H1 (cell line): Measurements from ENCODE around the gene GADL1. TPM values are rescaled to one million over a fixed set of nuclear protein-coding genes. Genes with fewer than 3 reads are reported as not detected.

ENCODE experiments used
- CTCF ChIA-PET: fragments of 300-600 bp; sonication (Branson Sonifier 250); formaldehyde crosslinking; loops from one replicate; lab custom pipeline; 2021; ENCODE audit not compliant: partially characterized antibody; lab: Charles Lee
- POLR2A ChIA-PET: fragments of 300-600 bp; sonication (Branson Sonifier 250); formaldehyde crosslinking; loops from one replicate; lab custom pipeline; 2021; ENCODE audit warnings: inconsistent platforms; ENCODE audit not compliant: partially characterized antibody; lab: Charles Lee
- DNase-seq, 2 experiments: peaks; one replicate each; pipeline versions ENCODE4 v3.0.0 to v3.0.0-alpha.2; 2010 to 2022; ENCODE audit warnings: low spot score in 2 of 2, low read depth in 1 of 2, mixed read lengths in 1 of 2
- FAIRE-seq: peaks from 2 replicates; lab custom pipeline; 2011; peaks lifted over from hg19 to GRCh38; lab: Jason Lieb, UNC
- H2AFZ ChIP-seq: 2 replicates; pipeline ENCODE4 v1.8.1; 2012; ENCODE audit warnings: low read length, inconsistent platforms
- H2AK5ac ChIP-seq: 2 replicates; pipeline ENCODE4 v1.6.1; 2013; ENCODE audit warnings: low read depth, low read length
- H2BK120ac ChIP-seq: replicated peaks from 2 replicates; pipeline ENCODE3; 2013; ENCODE audit warnings: low read depth, low read length, inconsistent platforms
- H2BK12ac ChIP-seq: 2 replicates; pipeline ENCODE4 v1.6.1; 2013; ENCODE audit warnings: low read depth, low read length
- H2BK15ac ChIP-seq: 2 replicates; pipeline ENCODE4 v1.6.1; 2013; ENCODE audit warnings: low read length
- H2BK20ac ChIP-seq: 2 replicates; pipeline ENCODE4 v1.6.1; 2013; ENCODE audit warnings: low read length
- H2BK5ac ChIP-seq: 2 replicates; pipeline ENCODE4 v1.6.1; 2013; ENCODE audit warnings: low read depth, low read length
- H3K14ac ChIP-seq: 2 replicates; pipeline ENCODE4 v1.6.1; 2013; ENCODE audit warnings: inconsistent platforms; ENCODE audit not compliant: insufficient read length
- H3K18ac ChIP-seq: 2 replicates; pipeline ENCODE4 v1.6.1; 2013; ENCODE audit warnings: low read length; ENCODE audit errors: extremely low read depth
- H3K23ac ChIP-seq: 2 replicates; pipeline ENCODE4 v1.6.1; 2013; ENCODE audit warnings: inconsistent platforms; ENCODE audit not compliant: insufficient read length
- H3K23me2 ChIP-seq: 2 replicates; pipeline ENCODE4 v1.6.1; 2013; ENCODE audit warnings: low read depth, low read length
- H3K27ac ChIP-seq: 2 replicates; pipeline ENCODE4 v1.6.1; 2011; ENCODE audit warnings: low read depth, low read length, inconsistent platforms
- H3K27me3 ChIP-seq, 4 experiments: replicated peaks in 1 of 4; 1 replicate in 1 of 4; 2 replicates in 3 of 4; pipeline versions ENCODE4 v1.6.1 to v1.8.1; 2011 to 2013; ENCODE audit warnings: low read length in 3 of 4, mild to moderate bottlenecking in 3 of 4, inconsistent platforms in 2 of 4, mixed read lengths in 2 of 4, moderate library complexity in 1 of 4; ENCODE audit not compliant: control insufficient read depth in 3 of 4, insufficient read depth in 3 of 4; ENCODE audit errors: extremely low read depth in 1 of 4
- H3K36me3 ChIP-seq, 4 experiments: 2 replicates each; pipeline versions ENCODE4 v1.6.1 to v1.8.1; 2011 to 2013; ENCODE audit warnings: mild to moderate bottlenecking in 4 of 4, low read length in 3 of 4, moderate library complexity in 2 of 4, control low read depth in 1 of 4, inconsistent platforms in 1 of 4; ENCODE audit not compliant: insufficient read depth in 4 of 4, control insufficient read depth in 2 of 4
- H3K4ac ChIP-seq: replicated peaks from 2 replicates; pipeline ENCODE3; 2013; ENCODE audit warnings: low read length, low read depth, mixed read lengths, inconsistent platforms; ENCODE audit not compliant: insufficient read length
- H3K4me1 ChIP-seq, 4 experiments: replicated peaks in 1 of 4; 1 replicate in 1 of 4; 2 replicates in 3 of 4; pipeline versions ENCODE4 v1.6.1 to v1.8.1; 2011 to 2013; ENCODE audit warnings: low read length in 3 of 4, inconsistent platforms in 2 of 4, mixed read lengths in 1 of 4; ENCODE audit not compliant: insufficient read depth in 4 of 4, control insufficient read depth in 3 of 4
- H3K4me2 ChIP-seq, 2 experiments: 2 replicates each; pipeline versions ENCODE4 v1.6.1 to v1.8.1; 2011 to 2013; ENCODE audit warnings: low read depth in 2 of 2, low read length in 2 of 2, control low read depth in 1 of 2, inconsistent platforms in 1 of 2, mild to moderate bottlenecking in 1 of 2; ENCODE audit not compliant: insufficient read depth in 1 of 2
- H3K4me3 ChIP-seq, 4 experiments: fragments of 200-600, 300-600 bp in 1 of 4; sonication (generic), shearing (Covaris generic), sonication (Bioruptor Twin) in 1 of 4; 2 replicates each; pipeline versions ENCODE4 v1.5.1 to v1.8.1; 2011 to 2016; ENCODE audit warnings: low read length in 4 of 4, low read depth in 3 of 4, control low read depth in 2 of 4, inconsistent platforms in 2 of 4, mild to moderate bottlenecking in 2 of 4, mixed read lengths in 1 of 4, moderate library complexity in 1 of 4; ENCODE audit not compliant: insufficient read depth in 2 of 4; ENCODE audit errors: extremely low read depth in 1 of 4
- H3K56ac ChIP-seq: replicated peaks from 2 replicates; pipeline ENCODE3; 2013; ENCODE audit warnings: low read depth, mild to moderate bottlenecking, mixed read lengths, low read length, inconsistent platforms; ENCODE audit not compliant: insufficient read length
- H3K79me1 ChIP-seq: 2 replicates; pipeline ENCODE4 v1.6.1; 2013; ENCODE audit warnings: low read depth, low read length, control low read depth
- H3K79me2 ChIP-seq, 2 experiments: 2 replicates each; pipeline versions ENCODE4 v1.6.1 to v1.8.1; 2012 to 2013; ENCODE audit warnings: low read length in 2 of 2, mild to moderate bottlenecking in 2 of 2, inconsistent platforms in 1 of 2; ENCODE audit not compliant: insufficient read depth in 2 of 2, control insufficient read depth in 1 of 2
- H3K9ac ChIP-seq, 4 experiments: replicated peaks in 1 of 4; 1 replicate in 1 of 4; 2 replicates in 3 of 4; pipeline versions ENCODE4 v1.6.1 to v1.8.1; 2011 to 2013; ENCODE audit warnings: low read depth in 3 of 4, low read length in 3 of 4, control low read depth in 2 of 4, mild to moderate bottlenecking in 2 of 4, moderate library complexity in 2 of 4, inconsistent platforms in 1 of 4; ENCODE audit errors: extremely low read depth in 1 of 4
- H3K9me3 ChIP-seq, 2 experiments: 2 replicates each; pipeline versions ENCODE4 v1.6.1 to v1.8.1; 2012 to 2013; ENCODE audit warnings: mild to moderate bottlenecking in 2 of 2, moderate library complexity in 2 of 2, control low read depth in 1 of 2, inconsistent platforms in 1 of 2, low read depth in 1 of 2, low read length in 1 of 2, mixed read lengths in 1 of 2; ENCODE audit not compliant: insufficient read depth in 2 of 2
- H4K20me1 ChIP-seq, 2 experiments: replicated peaks in 1 of 2; 2 replicates each; pipeline versions ENCODE3 to v1.8.1; 2011 to 2013; ENCODE audit warnings: inconsistent platforms in 2 of 2, low read length in 2 of 2, mild to moderate bottlenecking in 1 of 2; ENCODE audit not compliant: insufficient read depth in 2 of 2, control insufficient read depth in 1 of 2
- H4K5ac ChIP-seq: 2 replicates; pipeline ENCODE4 v1.6.1; 2013; ENCODE audit warnings: low read length, low read depth, mixed read lengths, inconsistent platforms; ENCODE audit not compliant: insufficient read length
- H4K8ac ChIP-seq: 2 replicates; pipeline ENCODE4 v1.8.0; 2013; ENCODE audit warnings: mild to moderate bottlenecking, moderate library complexity, low read length, inconsistent platforms; ENCODE audit not compliant: insufficient read depth; ENCODE audit errors: extremely low read depth
- H4K91ac ChIP-seq: replicated peaks from 2 replicates; pipeline ENCODE3; 2013; ENCODE audit warnings: low read length, mixed read lengths, inconsistent platforms; ENCODE audit not compliant: insufficient read length
- WGBS, 2 experiments: shearing (Covaris generic) in 1 of 2; methylation state at CpG; one replicate each; pipeline versions ENCODE4 v1.1.6 to v1.1.7; 2013 to 2015; ENCODE audit warnings: low lambda C conversion rate in 2 of 2, mixed read lengths in 2 of 2, inconsistent platforms in 1 of 2, low coverage in 1 of 2, missing lambda C conversion rate in 1 of 2; ENCODE audit not compliant: insufficient replicate concordance in 2 of 2, insufficient coverage in 1 of 2, insufficient read length in 1 of 2; ENCODE audit errors: extremely low coverage in 1 of 2, missing lambda C conversion rate in 1 of 2; 5-methylcytosine and 5-hydroxymethylcytosine counted together
- polyA plus RNA-seq, 7 experiments: library from polyadenylated mRNA; depleted of rRNA in 3 of 7; stranded (reverse) in 5 of 7; unstranded in 2 of 7; fragments of >200 nt in 5 of 7; fragments of 200-250 nt in 2 of 7; gene quantifications; 1 replicate in 5 of 7; 2 replicates in 1 of 7; 4 replicates in 1 of 7; pipeline versions ENCODE4 v1.2.1 to v1.2.3, GENCODE V29; 2011 to 2013; ENCODE audit warnings: missing spikeins in 2 of 7, mixed read lengths in 2 of 7
- total RNA-seq: library from RNA; stranded (reverse); fragmentation: NEBNext Ultra II Directional; extraction: Animal tissue kit (Norgen Biotek cat#: 25700); gene quantifications from 2 replicates; pipeline ENCODE4 v1.2.1, GENCODE V29; 2021

GADL1 gene
- total and polyA plus RNA-seq, 2 of the 8 experiments (the other 6 are each of a cell fraction or from before 2014, with no cell fraction given) = 0.03 to 0.30 TPM

- H3K4ac ChIP-seq = no peak overlapping the region
- no peak overlapping the region for H2AFZ ChIP-seq
- H2BK20ac ChIP-seq = no peak overlapping the region
- no peak overlapping the region for H4K8ac ChIP-seq
- H3K27me3 ChIP-seq = no peaks in the 10 kb centered on the region
- no peak for FAIRE-seq
- no peaks in the 10 kb centered on the region for H3K79me2 ChIP-seq
- no peak overlapping the region for H4K5ac ChIP-seq
- H3K36me3 ChIP-seq = peaks cover 0 to 3% (median 0%) of the 10 kb centered on the region in 4 experiments; a peak in 2 of 8 replicates
- H2BK15ac ChIP-seq = no peak overlapping the region
- WGBS, 2 experiments = 82% methylated on average over 3 of the region's 3 CpGs; no CpG with 5 or more reads in 1 of the 2 experiments
- H3K27ac ChIP-seq = no peak overlapping the region
- H3K14ac ChIP-seq = no peak overlapping the region
- no peak for DNase-seq
- H2BK120ac ChIP-seq = no peak overlapping the region
- no peak overlapping the region for H3K56ac ChIP-seq
- H3K4me1 ChIP-seq = peaks cover 0 to 13% (median 5%) of the 10 kb centered on the region in 4 experiments; a peak in 5 of 7 replicates
- H3K9me3 ChIP-seq = no peaks in the 10 kb centered on the region
- POLR2A ChIA-PET = interaction anchor here (0.8 kb wide), 1 partner anchor 90 kb away, joined by 4 read pairs; the partner anchor contains the start of gene TGFBR2
- H4K20me1 ChIP-seq = no peaks in the 10 kb centered on the region
- no peak overlapping the region for H3K4me3 ChIP-seq
- H4K91ac ChIP-seq = no peak overlapping the region
- H3K9ac ChIP-seq = no peak overlapping the region
- H3K18ac ChIP-seq = no peak overlapping the region
- no peak overlapping the region for H3K23ac ChIP-seq
- H3K4me2 ChIP-seq = no peak overlapping the region
- H2BK5ac ChIP-seq = no peak overlapping the region; the same call in 1 of the 2 replicates
- CTCF ChIA-PET = interaction anchor here (0.6 to 6.3 kb wide), 15 partner anchors 9 to 654 kb away, joined by 3 to 60 read pairs (median 3); no protein-coding TSS in a partner anchor
- no peak overlapping the region; the same call in 1 of the 2 replicates for H2AK5ac ChIP-seq
- H2BK12ac ChIP-seq = no peak overlapping the region
- no peaks in the 10 kb centered on the region; the same call in 1 of the 2 replicates for H3K23me2 ChIP-seq
- H3K79me1 ChIP-seq = no peaks in the 10 kb centered on the region
Measured at GRCh38 chr3:30696403-30696819, 198.1 kb downstream of the GADL1 start.
